Measurements from ENCODE around the gene SLC26A11. TPM values are rescaled to one million over a fixed set of nuclear protein-coding genes. Genes with fewer than 3 reads are reported as not detected.
"Not testable (repeated sequence)": the region's sequence is repeated elsewhere in the genome, so short reads cannot be mapped to it uniquely, and the experiment has no call there.

Gene SLC26A11
- total RNA-seq, 1 donor from 2014 or later: 16.1 TPM

GRCh38 chr17:80254396-80255251, 34.4 kb downstream of the SLC26A11 start:
- peak overlapping the region; percentile 90 for H3K27ac Mint-ChIP-seq (ENCODE audit: unreplicated experiment)
- H3K4me2 ChIP-seq (ENCODE audit: low read length): peak overlapping the region; percentile 80
- H3K27me3 ChIP-seq (ENCODE audit: insufficient read depth, low read length): no peaks in the 10 kb centered on the region
- H3K4me3 Mint-ChIP-seq (ENCODE audit: unreplicated experiment): no peak overlapping the region
- FAIRE-seq: peak; percentile 72
- no peaks in the 10 kb centered on the region for H3K36me3 ChIP-seq (ENCODE audit: insufficient read depth, low read length)
- peaks cover 3% of the 10 kb centered on the region for H3K36me3 Mint-ChIP-seq (ENCODE audit: low read depth, unreplicated experiment)
- peaks cover 15% of the 10 kb centered on the region for H3K4me1 Mint-ChIP-seq (ENCODE audit: low read depth, unreplicated experiment)
- no peaks in the 10 kb centered on the region for H3K9me3 Mint-ChIP-seq (ENCODE audit: unreplicated experiment)
- H3K27me3 Mint-ChIP-seq (ENCODE audit: low read depth, unreplicated experiment): no peaks in the 10 kb centered on the region
- H3K9me3 ChIP-seq (ENCODE audit: insufficient read depth, low read depth, low read length): no peaks in the 10 kb centered on the region
- H3K9ac ChIP-seq (ENCODE audit: low read length): peak overlapping the region; percentile 35
- H3K27ac ChIP-seq (ENCODE audit: low read depth, low read length): peak overlapping the region; percentile 67
- peaks cover 7% of the 10 kb centered on the region for H3K4me1 ChIP-seq (ENCODE audit: insufficient read depth, low read length)
- H2AFZ ChIP-seq (ENCODE audit: low read depth, low read length): no peak overlapping the region
- TF ChIP-seq CTCF (IDR thresholded peaks at IDR 0.05; ENCODE audit: insufficient read depth, low read depth, low read length) (no peak), EZH2 (IDR thresholded peaks at IDR 0.05; ENCODE audit: insufficient read depth, low read length) (no peak)
- no peaks in the 10 kb centered on the region for H3K79me2 ChIP-seq (ENCODE audit: insufficient read depth, low read length)
- no peaks in the 10 kb centered on the region for H4K20me1 ChIP-seq (ENCODE audit: insufficient read depth, low read length)
- peak; percentile 92 for DNase-seq (ENCODE audit: low read depth)
- no peak overlapping the region for H3K4me3 ChIP-seq (ENCODE audit: insufficient read depth, low read depth, low read length)

DNA sequence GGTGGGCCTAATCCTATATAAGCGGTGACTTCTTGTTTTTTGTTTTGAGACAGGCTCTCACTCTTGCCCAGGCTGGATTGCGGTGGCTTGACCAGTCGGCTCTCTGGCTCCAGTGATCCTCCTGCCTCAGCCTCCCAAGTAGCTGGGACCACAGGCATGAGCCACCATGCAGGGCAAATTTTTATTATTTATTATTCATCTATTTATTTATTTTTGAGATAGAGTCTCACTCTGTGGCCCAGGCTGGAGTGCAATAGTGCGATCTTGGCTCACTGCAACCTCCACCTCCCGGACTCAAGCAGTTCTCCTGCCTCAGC, 35.8 kb downstream of the SLC26A11 start:
- Histone ChIP-seq H3K79me2 (ENCODE audit: insufficient read depth, low read length) (no peaks in the 10 kb centered on the region), H3K27me3 (ENCODE audit: insufficient read depth, low read length) (no peaks in the 10 kb centered on the region), H3K9me3 (ENCODE audit: insufficient read depth, low read depth, low read length) (no peaks in the 10 kb centered on the region), H3K27ac (ENCODE audit: low read depth, low read length) (no peak overlapping the region), H3K4me1 (ENCODE audit: insufficient read depth, low read length) (peaks cover 9% of the 10 kb centered on the region), H3K36me3 (ENCODE audit: insufficient read depth, low read length) (no peaks in the 10 kb centered on the region), H3K4me3 (ENCODE audit: insufficient read depth, low read depth, low read length) (no peak overlapping the region), H4K20me1 (ENCODE audit: insufficient read depth, low read length) (no peaks in the 10 kb centered on the region), H2AFZ (ENCODE audit: low read depth, low read length) (no peak overlapping the region), H3K4me2 (ENCODE audit: low read length) (no peak overlapping the region), H3K9ac (ENCODE audit: low read length) (no peak overlapping the region)
- DNase-seq (ENCODE audit: low read depth) (no peak), FAIRE-seq (no peak)
- Mint-ChIP-seq H3K27me3 (ENCODE audit: low read depth, unreplicated experiment) (no peaks in the 10 kb centered on the region), H3K4me1 (ENCODE audit: low read depth, unreplicated experiment) (peaks cover 17% of the 10 kb centered on the region), H3K4me3 (ENCODE audit: unreplicated experiment) (no peak overlapping the region), H3K9me3 (ENCODE audit: unreplicated experiment) (no peaks in the 10 kb centered on the region), H3K27ac (ENCODE audit: unreplicated experiment) (no peak overlapping the region), H3K36me3 (ENCODE audit: low read depth, unreplicated experiment) (peaks cover 3% of the 10 kb centered on the region)
- TF ChIP-seq EZH2 (IDR thresholded peaks at IDR 0.05; ENCODE audit: insufficient read depth, low read length): no peak
- no peak for TF ChIP-seq CTCF (IDR thresholded peaks at IDR 0.05; ENCODE audit: insufficient read depth, low read depth, low read length)

DNA sequence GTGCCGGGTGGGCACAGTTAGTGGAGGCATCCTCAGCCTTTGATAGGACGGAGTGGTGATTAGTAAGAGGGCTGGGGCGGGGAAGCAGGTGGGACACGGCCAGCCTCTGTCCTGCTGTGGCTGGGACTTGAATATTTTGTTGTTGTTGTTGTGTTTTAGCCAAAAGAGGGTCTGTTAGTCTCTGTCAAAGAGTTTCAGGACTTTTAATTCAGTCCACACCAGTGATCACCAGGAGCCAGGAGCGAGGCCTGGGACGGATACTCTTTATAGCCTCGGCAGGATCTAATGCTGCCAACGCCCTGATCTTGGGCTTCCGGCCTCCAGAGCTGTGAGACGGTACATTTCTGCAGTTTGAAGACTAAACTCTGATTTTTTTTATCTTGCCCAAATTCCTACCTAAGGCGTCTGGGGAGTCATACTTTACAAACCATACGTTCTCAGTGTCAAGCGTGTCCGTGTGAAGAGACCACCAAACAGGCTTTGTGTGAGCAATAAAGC, 37.5 kb downstream of the SLC26A11 start:
- TF ChIP-seq EZH2 (IDR thresholded peaks at IDR 0.05; ENCODE audit: insufficient read depth, low read length) (no peak), CTCF (IDR thresholded peaks at IDR 0.05; ENCODE audit: insufficient read depth, low read depth, low read length) (no peak)
- H3K27me3 ChIP-seq (ENCODE audit: insufficient read depth, low read length): no peaks in the 10 kb centered on the region
- no peak overlapping the region for H3K4me3 ChIP-seq (ENCODE audit: insufficient read depth, low read depth, low read length)
- H4K20me1 ChIP-seq (ENCODE audit: insufficient read depth, low read length): peaks cover 5% of the 10 kb centered on the region
- DNase-seq (ENCODE audit: low read depth) (no peak), FAIRE-seq (no peak)
- no peaks in the 10 kb centered on the region for H3K36me3 ChIP-seq (ENCODE audit: insufficient read depth, low read length)
- no peak overlapping the region for H3K27ac ChIP-seq (ENCODE audit: low read depth, low read length)
- H3K9me3 ChIP-seq (ENCODE audit: insufficient read depth, low read depth, low read length): no peaks in the 10 kb centered on the region
- H3K4me1 ChIP-seq (ENCODE audit: insufficient read depth, low read length): peaks cover 14% of the 10 kb centered on the region
- Mint-ChIP-seq H3K4me1 (ENCODE audit: low read depth, unreplicated experiment) (peaks cover 29% of the 10 kb centered on the region), H3K4me3 (ENCODE audit: unreplicated experiment) (peak overlapping the region; percentile 18), H3K36me3 (ENCODE audit: low read depth, unreplicated experiment) (no peaks in the 10 kb centered on the region), H3K9me3 (ENCODE audit: unreplicated experiment) (no peaks in the 10 kb centered on the region), H3K27ac (ENCODE audit: unreplicated experiment) (peak overlapping the region; percentile 41), H3K27me3 (ENCODE audit: low read depth, unreplicated experiment) (no peaks in the 10 kb centered on the region)
- H3K79me2 ChIP-seq (ENCODE audit: insufficient read depth, low read length): peaks cover 1% of the 10 kb centered on the region
- no peak overlapping the region for H3K4me2 ChIP-seq (ENCODE audit: low read length)
- H2AFZ ChIP-seq (ENCODE audit: low read depth, low read length): no peak overlapping the region
- no peak overlapping the region for H3K9ac ChIP-seq (ENCODE audit: low read length)

- H3K4me1 ChIP-seq (ENCODE audit: insufficient read depth, low read length): peaks cover 14% of the 10 kb centered on the region
- not testable (repeated sequence) for H3K27me3 Mint-ChIP-seq (ENCODE audit: low read depth, unreplicated experiment); DNase-seq (ENCODE audit: low read depth); FAIRE-seq; H3K36me3 Mint-ChIP-seq (ENCODE audit: low read depth, unreplicated experiment); H3K36me3 ChIP-seq (ENCODE audit: insufficient read depth, low read length); H3K27me3 ChIP-seq (ENCODE audit: insufficient read depth, low read length); H3K79me2 ChIP-seq (ENCODE audit: insufficient read depth, low read length); H3K4me3 ChIP-seq (ENCODE audit: insufficient read depth, low read depth, low read length); H3K9me3 ChIP-seq (ENCODE audit: insufficient read depth, low read depth, low read length); H3K27ac Mint-ChIP-seq (ENCODE audit: unreplicated experiment); H3K4me2 ChIP-seq (ENCODE audit: low read length); H3K9me3 Mint-ChIP-seq (ENCODE audit: unreplicated experiment); H3K9ac ChIP-seq (ENCODE audit: low read length); H3K27ac ChIP-seq (ENCODE audit: low read depth, low read length); H4K20me1 ChIP-seq (ENCODE audit: insufficient read depth, low read length); H2AFZ ChIP-seq (ENCODE audit: low read depth, low read length)
- peaks cover 29% of the 10 kb centered on the region for H3K4me1 Mint-ChIP-seq (ENCODE audit: low read depth, unreplicated experiment)
- H3K4me3 Mint-ChIP-seq (ENCODE audit: unreplicated experiment): peak overlapping the region; percentile 35
Observed at GRCh38 chr17:80258296-80258695, 38.1 kb downstream of the SLC26A11 start.
